GM19351 (cell line): ENCODE measurements around the gene C11orf52.
"Not testable (repeated sequence)": the region's sequence is repeated elsewhere in the genome, so short reads cannot be mapped to it uniquely, and the experiment has no call there.

Experiments used
- ATAC-seq: cut with Tn5 transposase; IDR thresholded peaks from one replicate; pipeline ENCODE4 v1.9.1; 2021; ENCODE audit warnings: mild to moderate bottlenecking, moderate library complexity; ENCODE audit not compliant: unreplicated experiment

The C11orf52 gene

GRCh38 chr11:111912535-111912934 lies 6.2 kb upstream of the C11orf52 start, which contains the start of gene HSPB2:
Gene HSPB2, plus strand, starts transcription at chr11:111912734. Its CDS starts 96 bp downstream, at chr11:111912830.
- ATAC-seq: no peak

- ATAC-seq: no peak
These were observed 5.5 kb upstream of the C11orf52 start for GRCh38 chr11:111913031-111913861.

- no peak for ATAC-seq
These were observed 4.7 kb upstream of the C11orf52 start for GRCh38 chr11:111913997-111914396.

GRCh38 chr11:111916768-111917167 lies 1.9 kb upstream of the C11orf52 start:
- ATAC-seq: no peak

GRCh38 chr11:111917312-111917711 lies 1.4 kb upstream of the C11orf52 start:
- no peak for ATAC-seq

- no peak for ATAC-seq
These were observed 925 bp upstream of the C11orf52 start for GRCh38 chr11:111917788-111918187.

- no peak for ATAC-seq
These were observed 2.2 kb downstream of the C11orf52 start for GRCh38 chr11:111920908-111921307.

GRCh38 chr11:111921541-111922230 lies 3.0 kb downstream of the C11orf52 start:
- ATAC-seq: no peak

GRCh38 chr11:111922803-111923202 lies 4.1 kb downstream of the C11orf52 start:
- no peak for ATAC-seq

GRCh38 chr11:111923351-111923788 lies 4.7 kb downstream of the C11orf52 start:
- ATAC-seq: no peak

GRCh38 chr11:111923951-111924350 lies 5.2 kb downstream of the C11orf52 start:
- ATAC-seq: no peak

- no peak for ATAC-seq
These were observed 7.2 kb downstream of the C11orf52 start for GRCh38 chr11:111925953-111926352.

GRCh38 chr11:111926505-111927391 lies 8.0 kb downstream of the C11orf52 start:
- ATAC-seq: peak; percentile 91

GRCh38 chr11:111930472-111930871 lies 11.8 kb downstream of the C11orf52 start:
- no peak for ATAC-seq

GRCh38 chr11:111932611-111932950 lies 13.9 kb downstream of the C11orf52 start:
- no peak for ATAC-seq

- not testable (repeated sequence) for ATAC-seq
These were observed 14.5 kb downstream of the C11orf52 start for GRCh38 chr11:111933176-111933575.

GRCh38 chr11:111933872-111934271 lies 15.2 kb downstream of the C11orf52 start:
- no peak for ATAC-seq

- ATAC-seq: no peak
These were observed 15.6 kb downstream of the C11orf52 start for GRCh38 chr11:111934306-111934705.

GRCh38 chr11:111935317-111936039 lies 16.8 kb downstream of the C11orf52 start:
- no peak for ATAC-seq

GRCh38 chr11:111936040-111936540 lies 17.4 kb downstream of the C11orf52 start:
- no peak for ATAC-seq
